H9 (cell line): ENCODE data around the gene DDX11. TPM values are rescaled to one million over a fixed set of nuclear protein-coding genes. Genes with fewer than 3 reads are reported as not detected.

Source experiments
- DNase-seq: peaks from one replicate; pipeline ENCODE4 v3.0.0-alpha.2; 2017
- H2AFZ ChIP-seq: one replicate; pipeline ENCODE4 v1.6.1; 2013; ENCODE audit warnings: mild to moderate bottlenecking, low read length, control low read depth, moderate library complexity
- H2AK5ac ChIP-seq: 2 replicates; pipeline ENCODE4 v1.6.1; 2013; ENCODE audit warnings: low read length, control low read depth, mixed read lengths; ENCODE audit not compliant: insufficient read length
- H2BK120ac ChIP-seq: one replicate; pipeline ENCODE4 v1.6.1; 2013; ENCODE audit warnings: low read depth, mild to moderate bottlenecking, low read length, control low read depth, inconsistent platforms; ENCODE audit not compliant: poor library complexity, severe bottlenecking
- H2BK12ac ChIP-seq: 2 replicates; pipeline ENCODE4 v1.6.1; 2013; ENCODE audit warnings: low read length, control low read depth, mixed read lengths, low read depth; ENCODE audit not compliant: insufficient read length
- H2BK15ac ChIP-seq: 2 replicates; pipeline ENCODE4 v1.6.1; 2013; ENCODE audit warnings: low read depth, low read length, control low read depth
- H2BK20ac ChIP-seq: one replicate; pipeline ENCODE4 v1.6.1; 2013; ENCODE audit warnings: low read depth, mild to moderate bottlenecking, low read length, control low read depth, inconsistent platforms; ENCODE audit not compliant: poor library complexity, severe bottlenecking
- H2BK5ac ChIP-seq: 2 replicates; pipeline ENCODE4 v1.6.1; 2013; ENCODE audit warnings: low read length, control low read depth, mixed read lengths; ENCODE audit not compliant: insufficient read length
- H3K14ac ChIP-seq: 2 replicates; pipeline ENCODE4 v1.6.1; 2013; ENCODE audit warnings: low read length, control low read depth; ENCODE audit not compliant: insufficient read depth
- H3K18ac ChIP-seq: 2 replicates; pipeline ENCODE4 v1.6.1; 2013; ENCODE audit warnings: low read depth, mild to moderate bottlenecking, mixed read lengths, low read length, control low read depth; ENCODE audit not compliant: insufficient read length
- H3K23ac ChIP-seq: 2 replicates; pipeline ENCODE4 v1.6.1; 2013; ENCODE audit warnings: low read length, control low read depth, mixed read lengths, low read depth; ENCODE audit not compliant: insufficient read length
- H3K23me2 ChIP-seq: 2 replicates; pipeline ENCODE4 v1.6.1; 2013; ENCODE audit warnings: low read depth, mild to moderate bottlenecking, mixed read lengths, low read length, control low read depth; ENCODE audit not compliant: insufficient read length, poor library complexity, severe bottlenecking
- H3K27ac ChIP-seq: 2 replicates; pipeline ENCODE4 v1.5.1; 2013; ENCODE audit warnings: low read length, control low read depth, mixed read lengths, low read depth; ENCODE audit not compliant: insufficient read length
- H3K27me3 ChIP-seq: 2 replicates; pipeline ENCODE4 v1.6.1; 2013; ENCODE audit warnings: low read length, control low read depth, inconsistent platforms; ENCODE audit not compliant: insufficient read depth
- H3K4ac ChIP-seq: 2 replicates; pipeline ENCODE4 v1.6.1; 2013; ENCODE audit warnings: low read depth, mild to moderate bottlenecking, control low read depth, inconsistent platforms, low read length, moderate library complexity
- H3K4me1 ChIP-seq: 2 replicates; pipeline ENCODE4 v1.6.1; 2013; ENCODE audit warnings: low read length, control low read depth, inconsistent platforms; ENCODE audit not compliant: insufficient read depth
- H3K4me2 ChIP-seq: 2 replicates; pipeline ENCODE4 v1.6.1; 2013; ENCODE audit warnings: low read length, control low read depth, mixed read lengths; ENCODE audit not compliant: insufficient read length, insufficient read depth
- H3K56ac ChIP-seq: 2 replicates; pipeline ENCODE4 v1.6.1; 2013; ENCODE audit warnings: low read depth, mild to moderate bottlenecking, mixed read lengths, low read length, control low read depth; ENCODE audit not compliant: insufficient read length
- H3K79me1 ChIP-seq: 2 replicates; pipeline ENCODE4 v1.6.1; 2013; ENCODE audit warnings: low read depth, mild to moderate bottlenecking, moderate library complexity, low read length, control low read depth, inconsistent platforms; ENCODE audit not compliant: insufficient read depth, poor library complexity, severe bottlenecking
- H3K79me2 ChIP-seq: 2 replicates; pipeline ENCODE4 v1.6.1; 2013; ENCODE audit warnings: low read length, control low read depth, inconsistent platforms; ENCODE audit not compliant: insufficient read depth
- H3K9ac ChIP-seq: 2 replicates; pipeline ENCODE4 v1.6.1; 2013; ENCODE audit warnings: low read length, control low read depth, mixed read lengths; ENCODE audit not compliant: insufficient read length; ENCODE audit errors: extremely low read depth
- H3K9me3 ChIP-seq: one replicate; pipeline ENCODE4 v1.6.1; 2013; ENCODE audit warnings: low read depth, low read length, inconsistent platforms; ENCODE audit not compliant: control insufficient read depth
- H3T11ph ChIP-seq: one replicate; pipeline ENCODE4 v1.6.1; 2013; ENCODE audit warnings: mild to moderate bottlenecking, low read length, control low read depth, inconsistent platforms
- H4K20me1 ChIP-seq: one replicate; pipeline ENCODE4 v1.6.1; 2013; ENCODE audit not compliant: control insufficient read depth, insufficient read length, insufficient read depth
- H4K5ac ChIP-seq: 2 replicates; pipeline ENCODE4 v1.6.1; 2013; ENCODE audit warnings: low read depth, mild to moderate bottlenecking, mixed read lengths, low read length, control low read depth; ENCODE audit not compliant: insufficient read length
- H4K8ac ChIP-seq: replicated peaks from 2 replicates; pipeline ENCODE4 v1.6.1; 2013; ENCODE audit warnings: low read length, control low read depth, mixed read lengths, low read depth; ENCODE audit not compliant: insufficient read length
- H4K91ac ChIP-seq: 2 replicates; pipeline ENCODE4 v1.6.1; 2013; ENCODE audit warnings: low read depth, mild to moderate bottlenecking, moderate library complexity, mixed read lengths, low read length, control low read depth; ENCODE audit not compliant: insufficient read length
- H3K27ac Mint-ChIP-seq, 3 experiments: 2 replicates in 2 of 3; 3 replicates in 1 of 3; pipeline ENCODE4 v1.8.0; 2020 to 2021; ENCODE audit warnings: mixed read lengths in 3 of 3, mild to moderate bottlenecking in 1 of 3, moderate library complexity in 1 of 3
- H3K27me3 Mint-ChIP-seq: 2 replicates; pipeline ENCODE4 v1.8.0; 2021; ENCODE audit warnings: low read depth, mild to moderate bottlenecking, moderate library complexity, mixed read lengths
- H3K36me3 Mint-ChIP-seq, 3 experiments: 2 replicates in 2 of 3; 3 replicates in 1 of 3; pipeline ENCODE4 v1.8.0; 2020 to 2021; ENCODE audit warnings: low read depth in 3 of 3, mixed read lengths in 3 of 3; ENCODE audit not compliant: insufficient read depth in 1 of 3
- H3K4me1 Mint-ChIP-seq, 2 experiments: 2 replicates each; pipeline ENCODE4 v1.8.0; 2020; ENCODE audit warnings: mixed read lengths in 2 of 2
- H3K4me3 Mint-ChIP-seq, 2 experiments: 2 replicates in 1 of 2; 3 replicates in 1 of 2; pipeline ENCODE4 v1.8.0; 2020 to 2021; ENCODE audit warnings: mild to moderate bottlenecking in 2 of 2, mixed read lengths in 2 of 2, moderate library complexity in 1 of 2
- H3K9me3 Mint-ChIP-seq, 2 experiments: 2 replicates in 1 of 2; 3 replicates in 1 of 2; pipeline ENCODE4 v1.8.0; 2020; ENCODE audit warnings: mild to moderate bottlenecking in 2 of 2, mixed read lengths in 2 of 2, moderate library complexity in 1 of 2
- WGBS: extraction: QIAGEN DNeasy Blood & Tissue Kit; methylation state at CpG from one replicate; pipeline ENCODE4 v1.1.7; 2013; ENCODE audit warnings: missing lambda C conversion rate, low lambda C conversion rate, mixed read lengths; ENCODE audit not compliant: insufficient read length; ENCODE audit errors: extremely low coverage; 5-methylcytosine and 5-hydroxymethylcytosine counted together
- total RNA-seq: library from RNA; stranded (reverse); gene quantifications from 2 replicates; pipeline ENCODE4 v1.2.1, GENCODE V29; 2021
- TF ChIP-seq, protein P1 (sequence below): fragments of 200-600 bp; sonication (generic); conservative IDR thresholded peaks from 3 replicates; pipeline ENCODE4 v1.8.0; 2021; ENCODE audit warnings: antibody characterized with exemption, mild to moderate bottlenecking

The DDX11 gene
- total RNA-seq, 1 experiment from 2014 or later = 183 TPM

DNA sequence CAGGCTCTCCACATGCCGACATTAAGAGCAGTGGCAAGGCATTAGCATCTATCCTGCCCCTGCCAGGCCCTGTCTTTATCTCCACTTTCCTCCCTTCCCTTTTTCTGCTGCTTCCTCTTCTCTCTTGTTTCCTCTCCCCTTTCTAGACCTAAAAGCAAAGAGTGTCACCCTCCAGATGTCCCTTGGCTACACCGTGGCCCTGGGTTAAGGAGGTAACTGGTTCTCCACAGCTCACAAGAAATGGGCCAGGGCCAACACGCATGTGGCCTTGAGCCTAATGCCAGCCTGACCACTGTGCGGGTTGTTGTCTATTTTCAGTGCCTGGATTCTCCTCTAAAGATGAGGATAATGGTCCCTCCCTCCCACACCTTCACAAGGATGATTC lies 41.7 kb upstream of the DDX11 start:
- H3K23ac ChIP-seq = no peak overlapping the region
- no peak overlapping the region for H3K14ac ChIP-seq
- no peak overlapping the region for H3K18ac ChIP-seq
- H4K20me1 ChIP-seq = no peaks in the 10 kb centered on the region
- H2BK20ac ChIP-seq = no peak overlapping the region
- H3K4me2 ChIP-seq = no peak overlapping the region
- no peaks in the 10 kb centered on the region for H3K79me2 ChIP-seq
- no peak overlapping the region for H3K27ac ChIP-seq
- no peak overlapping the region for H2BK5ac ChIP-seq
- no peak overlapping the region for H3K4me3 Mint-ChIP-seq
- H3K36me3 Mint-ChIP-seq = peaks cover 2 to 5% (median 3%) of the 10 kb centered on the region in 3 experiments; a peak in 4 of 7 replicates
- H4K8ac ChIP-seq = no peak overlapping the region
- H2BK15ac ChIP-seq = no peak overlapping the region; the same call in 1 of the 2 replicates
- H3K27me3 ChIP-seq = no peaks in the 10 kb centered on the region
- no peak overlapping the region for H2AK5ac ChIP-seq
- H3T11ph ChIP-seq = no peak overlapping the region
- no peak overlapping the region for H4K91ac ChIP-seq
- no peak overlapping the region for H3K4ac ChIP-seq
- peaks cover 4 to 6% of the 10 kb centered on the region in 2 experiments; a peak in 2 of 4 replicates for H3K4me1 Mint-ChIP-seq
- WGBS = no CpG with 5 or more reads among the region's 4 CpGs
- no peaks in the 10 kb centered on the region for H3K4me1 ChIP-seq
- H3K27me3 Mint-ChIP-seq = peaks cover 4% of the 10 kb centered on the region; the same call in 1 of the 2 replicates
- no peak for DNase-seq
- peaks cover 4 to 6% of the 10 kb centered on the region in 2 experiments; a peak in 3 of 5 replicates for H3K9me3 Mint-ChIP-seq
- H3K56ac ChIP-seq = no peak overlapping the region
- no peaks in the 10 kb centered on the region for H3K9me3 ChIP-seq
- H4K5ac ChIP-seq = no peak overlapping the region
- H2BK120ac ChIP-seq = no peak overlapping the region
- no peak overlapping the region for H2AFZ ChIP-seq
- H3K23me2 ChIP-seq = no peaks in the 10 kb centered on the region
- no peak overlapping the region for H2BK12ac ChIP-seq
- H3K27ac Mint-ChIP-seq = no peak overlapping the region
- TF ChIP-seq, protein P1, sequence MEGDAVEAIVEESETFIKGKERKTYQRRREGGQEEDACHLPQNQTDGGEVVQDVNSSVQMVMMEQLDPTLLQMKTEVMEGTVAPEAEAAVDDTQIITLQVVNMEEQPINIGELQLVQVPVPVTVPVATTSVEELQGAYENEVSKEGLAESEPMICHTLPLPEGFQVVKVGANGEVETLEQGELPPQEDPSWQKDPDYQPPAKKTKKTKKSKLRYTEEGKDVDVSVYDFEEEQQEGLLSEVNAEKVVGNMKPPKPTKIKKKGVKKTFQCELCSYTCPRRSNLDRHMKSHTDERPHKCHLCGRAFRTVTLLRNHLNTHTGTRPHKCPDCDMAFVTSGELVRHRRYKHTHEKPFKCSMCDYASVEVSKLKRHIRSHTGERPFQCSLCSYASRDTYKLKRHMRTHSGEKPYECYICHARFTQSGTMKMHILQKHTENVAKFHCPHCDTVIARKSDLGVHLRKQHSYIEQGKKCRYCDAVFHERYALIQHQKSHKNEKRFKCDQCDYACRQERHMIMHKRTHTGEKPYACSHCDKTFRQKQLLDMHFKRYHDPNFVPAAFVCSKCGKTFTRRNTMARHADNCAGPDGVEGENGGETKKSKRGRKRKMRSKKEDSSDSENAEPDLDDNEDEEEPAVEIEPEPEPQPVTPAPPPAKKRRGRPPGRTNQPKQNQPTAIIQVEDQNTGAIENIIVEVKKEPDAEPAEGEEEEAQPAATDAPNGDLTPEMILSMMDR = no peak
- H3K79me1 ChIP-seq = no peaks in the 10 kb centered on the region
- H3K9ac ChIP-seq = no peak overlapping the region
